Colonic mucosa (tissue), 4 donors: ENCODE measurements around the gene NR2C2AP. TPM values are rescaled to one million over a fixed set of nuclear protein-coding genes. Genes with fewer than 3 reads are reported as not detected.

Experiments
- DNase-seq: peaks from one replicate; pipeline ENCODE4 v3.0.0-alpha.2; 2020
- H3K27ac ChIP-seq: fragments of 200-600 bp; one replicate; pipeline ENCODE4 v1.8.0; 2021
- H3K27me3 ChIP-seq: fragments of 200-600 bp; one replicate; pipeline ENCODE4 v1.8.0; 2021
- H3K36me3 ChIP-seq: fragments of 200-600 bp; one replicate; pipeline ENCODE4 v1.8.0; 2021
- H3K4me1 ChIP-seq: fragments of 200-600 bp; one replicate; pipeline ENCODE4 v1.8.0; 2021; ENCODE audit warnings: mild to moderate bottlenecking
- H3K4me3 ChIP-seq: fragments of 200-600 bp; one replicate; pipeline ENCODE4 v1.8.0; 2021
- H3K9ac ChIP-seq, 2 donors: one replicate each; pipeline ENCODE4 v1.7.0; 2013; ENCODE audit warnings: control low read depth in 2 of 2, low read depth in 2 of 2, low read length in 2 of 2
- H3K9me3 ChIP-seq: fragments of 200-600 bp; one replicate; pipeline ENCODE4 v1.8.0; 2021
- intact Hi-C: fragments of 100-400 bp; cut with DNase I; formaldehyde crosslinking; loops from one replicate; pipeline ENCODE4 v1.14.1; 2022
- total RNA-seq, 2 donors: library from RNA; stranded (reverse); fragmentation: NEBNext Ultra II Directional in 1 of 2; extraction: Animal tissue kit (Norgen Biotek cat#: 25700) in 1 of 2; gene quantifications; one replicate each; pipeline ENCODE4 v1.2.1, GENCODE V29; 2021
- TF ChIP-seq, protein P1 (sequence below): fragments of 200-600 bp; IDR thresholded peaks from one replicate; pipeline ENCODE4 v1.8.0; 2022; ENCODE audit warnings: antibody characterized with exemption, mild to moderate bottlenecking
- donor health status: healthy.
- donor health status: DM: no; HTN: no; CAD: no.
- donor health status: DM: no; HTN: no; CAD: no.

NR2C2AP gene
- total RNA-seq, 2 donors from 2014 or later: 8.1 to 29.5 TPM

DNA sequence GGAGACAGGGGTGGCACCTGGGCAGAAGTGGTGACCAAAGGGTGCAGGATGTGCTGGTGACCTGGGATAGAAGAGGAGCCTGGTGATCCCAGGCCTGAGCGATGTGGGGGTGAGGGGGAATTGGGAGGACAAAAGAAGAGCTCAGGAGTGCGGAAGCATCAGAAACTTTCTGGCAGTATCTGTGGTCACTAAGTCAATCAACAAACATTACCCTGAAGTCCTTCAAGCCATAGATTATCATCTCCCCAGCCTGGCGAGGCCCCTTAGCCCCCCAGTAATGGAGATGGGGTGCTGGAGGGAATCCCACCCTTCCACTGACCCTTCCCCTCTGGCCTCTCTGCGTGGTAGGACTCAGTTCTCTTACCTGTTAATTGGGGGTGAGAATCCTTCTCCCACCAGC is 43.7 kb downstream of the NR2C2AP start:
- Histone ChIP-seq H3K4me1 (no peaks in the 10 kb centered on the region), H3K9ac (no peak overlapping the region), H3K4me3 (no peak overlapping the region), H3K9me3 (no peaks in the 10 kb centered on the region), H3K36me3 (no peaks in the 10 kb centered on the region), H3K27me3 (no peaks in the 10 kb centered on the region), H3K27ac (no peak overlapping the region)
- no peak for DNase-seq
- TF ChIP-seq, protein P1, sequence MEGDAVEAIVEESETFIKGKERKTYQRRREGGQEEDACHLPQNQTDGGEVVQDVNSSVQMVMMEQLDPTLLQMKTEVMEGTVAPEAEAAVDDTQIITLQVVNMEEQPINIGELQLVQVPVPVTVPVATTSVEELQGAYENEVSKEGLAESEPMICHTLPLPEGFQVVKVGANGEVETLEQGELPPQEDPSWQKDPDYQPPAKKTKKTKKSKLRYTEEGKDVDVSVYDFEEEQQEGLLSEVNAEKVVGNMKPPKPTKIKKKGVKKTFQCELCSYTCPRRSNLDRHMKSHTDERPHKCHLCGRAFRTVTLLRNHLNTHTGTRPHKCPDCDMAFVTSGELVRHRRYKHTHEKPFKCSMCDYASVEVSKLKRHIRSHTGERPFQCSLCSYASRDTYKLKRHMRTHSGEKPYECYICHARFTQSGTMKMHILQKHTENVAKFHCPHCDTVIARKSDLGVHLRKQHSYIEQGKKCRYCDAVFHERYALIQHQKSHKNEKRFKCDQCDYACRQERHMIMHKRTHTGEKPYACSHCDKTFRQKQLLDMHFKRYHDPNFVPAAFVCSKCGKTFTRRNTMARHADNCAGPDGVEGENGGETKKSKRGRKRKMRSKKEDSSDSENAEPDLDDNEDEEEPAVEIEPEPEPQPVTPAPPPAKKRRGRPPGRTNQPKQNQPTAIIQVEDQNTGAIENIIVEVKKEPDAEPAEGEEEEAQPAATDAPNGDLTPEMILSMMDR: no peak
- intact Hi-C loops: no loop called here

DNA sequence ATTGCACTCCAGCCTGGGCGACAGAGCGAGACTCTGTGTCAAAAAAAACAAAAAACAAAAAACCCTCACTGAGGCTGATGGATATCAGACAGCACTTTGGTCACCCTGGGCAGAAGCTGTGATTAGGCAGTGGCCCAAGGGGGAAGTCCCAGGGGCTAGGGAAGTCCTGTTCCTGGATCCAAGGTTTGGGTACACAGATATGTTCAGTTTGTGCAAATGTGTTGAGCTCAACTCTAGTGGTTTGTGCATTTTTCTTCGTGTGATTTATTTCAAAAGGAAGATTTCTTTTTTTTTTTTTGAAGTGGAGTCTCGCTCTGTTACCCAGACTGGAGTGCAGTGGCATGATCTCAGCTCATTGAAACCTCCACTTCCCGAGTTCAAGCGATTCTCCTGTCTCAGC is 45.4 kb downstream of the NR2C2AP start:
- Histone ChIP-seq H3K27me3 (no peaks in the 10 kb centered on the region), H3K36me3 (no peaks in the 10 kb centered on the region), H3K9ac (no peak overlapping the region), H3K27ac (no peak overlapping the region), H3K4me3 (no peak overlapping the region), H3K4me1 (no peaks in the 10 kb centered on the region), H3K9me3 (no peaks in the 10 kb centered on the region)
- TF ChIP-seq, protein P1: no peak
- intact Hi-C loops: no loop called here
- DNase-seq: no peak

DNA sequence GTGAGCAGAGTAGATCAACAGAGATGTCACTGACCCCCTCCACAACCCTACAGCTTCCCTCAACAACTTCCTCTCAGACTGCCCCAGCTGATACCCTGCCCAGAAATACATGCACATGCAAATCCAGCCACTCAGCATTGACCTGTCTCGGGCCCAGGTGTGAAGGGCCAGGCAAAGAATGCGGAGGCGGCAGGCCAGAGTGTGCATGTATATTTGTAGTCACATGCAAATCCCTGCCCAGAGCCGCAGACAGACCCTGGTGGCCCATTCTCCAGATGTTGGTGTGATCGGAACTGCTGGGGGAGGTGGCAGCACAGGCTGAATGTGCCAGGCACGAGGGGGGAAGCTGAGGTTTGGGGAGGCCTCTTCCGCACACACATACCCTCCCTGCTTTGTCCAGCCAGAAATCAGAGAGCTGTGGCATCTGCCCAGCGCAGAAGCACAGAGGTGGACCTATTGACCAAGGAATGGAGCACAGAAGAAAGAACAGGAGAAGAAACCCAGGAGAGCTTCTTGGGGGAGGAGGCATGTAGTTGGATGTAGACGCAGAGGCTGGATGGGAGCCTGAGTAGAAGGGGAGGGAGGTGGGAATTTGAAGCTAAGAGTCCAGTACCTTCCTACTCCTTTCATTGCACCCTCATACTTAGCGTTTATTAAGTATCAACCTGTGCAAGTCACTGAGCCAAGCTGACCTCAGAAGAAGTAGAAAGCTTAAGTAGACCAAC is 47.6 kb downstream of the NR2C2AP start:
- DNase-seq: no peak
- no peaks in the 10 kb centered on the region for H3K27me3 ChIP-seq
- no peaks in the 10 kb centered on the region for H3K4me1 ChIP-seq
- no peak overlapping the region for H3K9ac ChIP-seq
- no peak overlapping the region for H3K27ac ChIP-seq
- intact Hi-C loops: no loop called here
- H3K4me3 ChIP-seq: no peak overlapping the region
- H3K9me3 ChIP-seq: no peaks in the 10 kb centered on the region
- TF ChIP-seq, protein P1: no peak
- H3K36me3 ChIP-seq: no peaks in the 10 kb centered on the region

DNA sequence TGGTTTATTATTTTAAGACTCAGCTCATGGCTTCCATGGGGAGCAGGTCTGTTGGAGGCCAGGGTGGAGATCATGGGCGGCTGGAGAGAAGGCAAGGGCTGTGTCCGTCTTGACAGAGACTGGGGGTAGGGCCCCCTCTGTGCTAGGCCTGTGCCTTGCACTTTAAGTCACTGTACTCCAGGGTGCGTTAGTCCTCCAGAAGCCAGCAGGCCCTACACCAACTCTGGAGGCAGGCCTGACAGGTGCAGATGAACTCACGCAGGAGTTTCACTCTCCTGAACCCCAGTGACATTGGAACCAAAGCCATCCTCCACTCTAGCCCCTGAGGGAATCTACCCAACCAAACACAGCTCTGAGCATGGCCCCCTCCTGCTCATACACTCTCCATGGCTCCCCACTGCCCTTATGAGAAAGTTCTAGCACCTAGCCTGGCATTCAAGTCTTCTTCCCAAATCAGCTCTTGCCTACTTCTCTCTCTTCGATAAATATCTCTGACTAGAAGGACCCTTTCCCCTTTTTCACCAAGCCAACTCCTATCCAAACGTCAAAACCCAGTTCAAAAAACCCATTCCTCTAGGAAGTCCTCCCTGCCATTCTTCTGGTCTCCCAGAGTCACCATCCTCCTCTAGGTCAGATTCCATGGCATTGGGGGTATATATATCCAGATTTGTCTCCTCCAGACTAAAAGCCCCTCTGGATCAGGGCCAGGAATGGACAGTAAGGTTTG is 48.3 kb downstream of the NR2C2AP start:
- no peak overlapping the region for H3K27ac ChIP-seq
- H3K9me3 ChIP-seq: no peaks in the 10 kb centered on the region
- H3K4me3 ChIP-seq: no peak overlapping the region
- no peaks in the 10 kb centered on the region for H3K4me1 ChIP-seq
- intact Hi-C loops: no loop called here
- TF ChIP-seq, protein P1: no peak
- no peak for DNase-seq
- no peak overlapping the region for H3K9ac ChIP-seq
- no peaks in the 10 kb centered on the region for H3K27me3 ChIP-seq
- H3K36me3 ChIP-seq: no peaks in the 10 kb centered on the region

DNA sequence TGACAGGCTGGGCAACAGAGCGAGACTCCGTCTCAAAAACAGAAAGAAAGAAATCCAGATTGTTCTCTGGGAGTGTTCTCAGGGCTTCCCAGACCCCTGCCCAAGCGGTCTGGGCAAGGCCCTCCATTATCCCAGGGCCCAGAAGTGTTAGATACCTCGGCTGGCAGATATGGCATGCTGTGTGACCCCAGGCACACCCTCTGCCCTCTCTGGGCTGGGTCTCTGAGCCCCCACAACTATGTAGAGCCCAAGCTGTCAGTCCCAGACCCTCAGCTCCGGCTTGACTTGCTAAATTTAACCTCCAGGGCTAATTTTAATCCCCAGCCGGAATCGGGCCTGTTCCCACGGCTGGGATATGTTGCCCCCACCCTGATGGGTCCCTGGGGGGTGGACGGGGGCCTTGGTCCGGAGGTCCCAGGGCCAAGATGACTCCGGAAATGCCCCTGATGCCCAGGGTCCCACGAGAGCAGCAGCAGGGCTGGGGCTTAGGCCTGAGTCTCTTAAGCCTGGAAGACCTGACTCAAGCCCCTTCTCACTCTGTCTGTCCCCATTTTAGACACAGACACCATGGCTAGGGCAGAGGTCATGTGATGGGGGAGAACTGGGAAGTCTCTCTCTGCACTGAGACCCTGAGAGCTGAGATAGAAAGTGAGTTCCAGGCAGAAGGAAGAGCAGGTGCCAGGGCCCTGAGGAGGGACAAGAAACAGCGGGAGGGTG is 50.4 kb downstream of the NR2C2AP start:
- intact Hi-C loops: no loop called here
- H3K9me3 ChIP-seq: no peaks in the 10 kb centered on the region
- H3K4me1 ChIP-seq: no peaks in the 10 kb centered on the region
- TF ChIP-seq, protein P1: no peak
- H3K27me3 ChIP-seq: no peaks in the 10 kb centered on the region
- H3K36me3 ChIP-seq: peaks cover 5% of the 10 kb centered on the region
- no peak overlapping the region for H3K9ac ChIP-seq
- no peak overlapping the region for H3K27ac ChIP-seq
- no peak for DNase-seq
- H3K4me3 ChIP-seq: no peak overlapping the region
